Neural cell (in vitro differentiated cells): ENCODE results near the gene PFDN6. TPM values are rescaled to one million over a fixed set of nuclear protein-coding genes. Genes with fewer than 3 reads are reported as not detected.

ENCODE experiments used
- H2AFZ ChIP-seq: fragments of 200-600, 300-800 bp; sonication (generic), shearing (Covaris generic); 2 replicates; pipeline ENCODE4 v1.6.0; 2014; ENCODE audit warnings: low read depth, mild to moderate bottlenecking, antibody characterized with exemption, low read length, moderate library complexity
- H3F3A ChIP-seq: fragments of 200-600 bp; shearing (Covaris generic); 2 replicates; pipeline ENCODE4 v1.6.1; 2016; ENCODE audit warnings: mild to moderate bottlenecking, moderate library complexity, mixed read lengths, antibody characterized with exemption, low read length; ENCODE audit not compliant: insufficient read depth, poor library complexity, severe bottlenecking
- H3K27ac ChIP-seq: fragments of 200-600, 300-800 bp; sonication (generic), shearing (Covaris generic); 2 replicates; pipeline ENCODE4 v1.5.1; 2014; ENCODE audit warnings: mild to moderate bottlenecking, low read length, moderate library complexity
- H3K27me3 ChIP-seq: fragments of 300-800, 200-600 bp; sonication (generic), shearing (Covaris generic); 2 replicates; pipeline ENCODE4 v1.6.0; 2014; ENCODE audit warnings: mild to moderate bottlenecking, low read depth, low read length, moderate library complexity; ENCODE audit not compliant: insufficient read depth
- H3K36me3 ChIP-seq: fragments of 300-800, 200-600 bp; sonication (generic), shearing (Covaris generic); 2 replicates; pipeline ENCODE4 v1.5.1; 2014; ENCODE audit warnings: mild to moderate bottlenecking, antibody characterized with exemption, low read length, moderate library complexity; ENCODE audit not compliant: insufficient read depth
- H3K4me2 ChIP-seq: fragments of 300-800, 200-600 bp; sonication (generic), shearing (Covaris generic); 2 replicates; pipeline ENCODE4 v1.6.0; 2014; ENCODE audit warnings: mild to moderate bottlenecking, low read length
- H3K4me3 ChIP-seq: fragments of 300-800, 200-600 bp; sonication (generic), shearing (Covaris generic); 2 replicates; pipeline ENCODE4 v1.5.1; 2014; ENCODE audit warnings: mild to moderate bottlenecking, low read length, moderate library complexity
- H3K79me2 ChIP-seq: fragments of 200-600 bp; shearing (Covaris generic); replicated peaks from 2 replicates; pipeline ENCODE4 v1.6.0; 2014; ENCODE audit warnings: mild to moderate bottlenecking, low read length, moderate library complexity; ENCODE audit not compliant: insufficient read depth
- H3K9ac ChIP-seq: fragments of 300-800, 200-600 bp; sonication (generic), shearing (Covaris generic); 2 replicates; pipeline ENCODE4 v1.6.1; 2016; ENCODE audit warnings: mild to moderate bottlenecking, low read length, mixed read lengths
- H3K9me2 ChIP-seq: fragments of 200-600 bp; shearing (Covaris generic); 2 replicates; pipeline ENCODE4 v1.6.1; 2016; ENCODE audit warnings: mild to moderate bottlenecking, low read length, mixed read lengths; ENCODE audit not compliant: insufficient read depth
- H3K9me3 ChIP-seq: fragments of 200-600, 300-800 bp; sonication (generic), shearing (Covaris generic); 2 replicates; pipeline ENCODE4 v1.6.1; 2016; ENCODE audit warnings: mild to moderate bottlenecking, mixed run types, low read length, moderate library complexity, mixed read lengths
- H4K20me1 ChIP-seq: fragments of 200-600 bp; shearing (Covaris generic); 2 replicates; pipeline ENCODE4 v1.6.1; 2016; ENCODE audit warnings: mild to moderate bottlenecking, mixed run types; ENCODE audit not compliant: insufficient read depth
- CTCF ChIP-seq: fragments of 450-650 bp; IDR thresholded peaks from 2 replicates; pipeline ENCODE4 v1.5.1; 2014; ENCODE audit warnings: antibody characterized with exemption, mild to moderate bottlenecking, moderate library complexity; ENCODE audit not compliant: poor library complexity, severe bottlenecking
- EP300 ChIP-seq: fragments of 450-650 bp; conservative IDR thresholded peaks from 2 replicates; pipeline ENCODE4 v1.6.1; 2014; ENCODE audit warnings: antibody characterized with exemption, mild to moderate bottlenecking, moderate library complexity; ENCODE audit not compliant: poor library complexity, severe bottlenecking
- EZH2 ChIP-seq: fragments of 200-600, 300-800 bp; shearing (Covaris generic), sonication (generic); IDR thresholded peaks from 2 replicates; pipeline ENCODE4 v1.6.1; 2014; ENCODE audit warnings: antibody characterized with exemption, low read length, borderline replicate concordance, mild to moderate bottlenecking; ENCODE audit not compliant: insufficient read depth, poor library complexity, severe bottlenecking
- MXI1 ChIP-seq: fragments of 450-650 bp; conservative IDR thresholded peaks from 2 replicates; pipeline ENCODE4 v1.6.1; 2014; ENCODE audit warnings: antibody characterized with exemption, mild to moderate bottlenecking; ENCODE audit not compliant: poor library complexity, severe bottlenecking
- POLR2AphosphoS5 ChIP-seq: IDR thresholded peaks from 2 replicates; pipeline ENCODE4 v1.6.1; 2012
- RAD21 ChIP-seq: fragments of 450-650 bp; conservative IDR thresholded peaks from 2 replicates; pipeline ENCODE4 v1.6.1; 2014; ENCODE audit warnings: antibody characterized with exemption, mild to moderate bottlenecking, moderate library complexity
- SMC3 ChIP-seq: fragments of 450-650 bp; conservative IDR thresholded peaks from 2 replicates; pipeline ENCODE4 v1.6.1; 2014; ENCODE audit warnings: antibody characterized with exemption, mild to moderate bottlenecking, moderate library complexity; ENCODE audit not compliant: poor library complexity
- TAF1 ChIP-seq: IDR thresholded peaks from 2 replicates; pipeline ENCODE4 v1.6.1; 2012; ENCODE audit warnings: low read depth
- polyA plus RNA-seq: library from polyadenylated mRNA; depleted of rRNA; stranded (reverse); fragments of >200 nt; gene quantifications from 2 replicates; pipeline ENCODE4 v1.2.3, GENCODE V29; 2014
- TF ChIP-seq, protein P1 (sequence below): IDR thresholded peaks from 2 replicates; pipeline ENCODE4 v1.6.1; 2012; ENCODE audit warnings: borderline replicate concordance

The PFDN6 gene
- polyA plus RNA-seq, 1 donor from 2014 or later, result 109 TPM

DNA sequence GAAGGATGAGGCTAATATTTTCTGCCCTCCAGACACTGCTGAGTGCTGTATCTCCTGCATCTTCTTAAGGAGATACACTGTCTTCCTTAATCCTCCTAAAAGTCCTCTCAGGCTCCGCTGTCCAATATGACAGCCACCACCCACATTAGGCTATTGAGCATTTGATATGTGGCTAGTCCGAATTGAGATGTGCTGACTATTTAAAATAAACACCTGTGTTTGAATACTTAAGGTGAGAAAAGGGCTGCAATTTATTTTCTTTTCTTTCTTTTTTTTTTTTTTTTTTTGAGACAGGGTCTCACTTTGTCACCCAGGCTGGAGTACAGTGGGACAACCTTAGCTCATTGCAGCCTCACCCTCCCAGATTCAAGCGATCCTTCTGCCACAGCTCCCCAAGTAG is 12.5 kb downstream of the PFDN6 start:
- no peaks in the 10 kb centered on the region for H3F3A ChIP-seq
- no peak overlapping the region for H3K27ac ChIP-seq
- no peaks in the 10 kb centered on the region for H3K36me3 ChIP-seq

GRCh38 chr6:33304216-33304615 is 14.8 kb downstream of the PFDN6 start:
- H3K27me3 ChIP-seq, result no peaks in the 10 kb centered on the region
- peaks cover 12% of the 10 kb centered on the region for H3K79me2 ChIP-seq
- no peak overlapping the region for H3K4me2 ChIP-seq
- H3K9me2 ChIP-seq, result no peaks in the 10 kb centered on the region
- H3F3A ChIP-seq, result no peaks in the 10 kb centered on the region
- H3K4me3 ChIP-seq, result no peak overlapping the region
- H3K9me3 ChIP-seq, result no peaks in the 10 kb centered on the region
- H4K20me1 ChIP-seq, result no peaks in the 10 kb centered on the region
- no peaks in the 10 kb centered on the region for H3K36me3 ChIP-seq
- H3K27ac ChIP-seq, result no peak overlapping the region
- TF ChIP-seq SMC3 (no peak), TAF1 (no peak), CTCF (no peak)
- H3K9ac ChIP-seq, result no peak overlapping the region
- no peak overlapping the region for H2AFZ ChIP-seq

More for the DNA sequence above, 12.5 kb downstream of the PFDN6 start:
- Histone ChIP-seq H3K9me3 (no peaks in the 10 kb centered on the region), H4K20me1 (no peaks in the 10 kb centered on the region), H3K4me3 (no peak overlapping the region), H3K79me2 (peaks cover 12% of the 10 kb centered on the region), H2AFZ (no peak overlapping the region), H3K9ac (no peak overlapping the region), H3K9me2 (no peaks in the 10 kb centered on the region), H3K27me3 (no peaks in the 10 kb centered on the region), H3K4me2 (no peak overlapping the region)
- no peak for TF ChIP-seq CTCF

- Histone ChIP-seq H3K9me3 (no peaks in the 10 kb centered on the region), H3K4me3 (no peak overlapping the region), H4K20me1 (no peaks in the 10 kb centered on the region), H3K4me2 (no peak overlapping the region), H3K27me3 (no peaks in the 10 kb centered on the region), H2AFZ (no peak overlapping the region), H3F3A (no peaks in the 10 kb centered on the region), H3K9me2 (no peaks in the 10 kb centered on the region), H3K36me3 (no peaks in the 10 kb centered on the region), H3K27ac (no peak overlapping the region), H3K79me2 (peaks cover 12% of the 10 kb centered on the region), H3K9ac (no peak overlapping the region)
- TF ChIP-seq MXI1, result no peak
- TF ChIP-seq EP300, result no peak
- TF ChIP-seq SMC3, result no peak
Observed at GRCh38 chr6:33305052-33305451, 15.7 kb downstream of the PFDN6 start.

DNA sequence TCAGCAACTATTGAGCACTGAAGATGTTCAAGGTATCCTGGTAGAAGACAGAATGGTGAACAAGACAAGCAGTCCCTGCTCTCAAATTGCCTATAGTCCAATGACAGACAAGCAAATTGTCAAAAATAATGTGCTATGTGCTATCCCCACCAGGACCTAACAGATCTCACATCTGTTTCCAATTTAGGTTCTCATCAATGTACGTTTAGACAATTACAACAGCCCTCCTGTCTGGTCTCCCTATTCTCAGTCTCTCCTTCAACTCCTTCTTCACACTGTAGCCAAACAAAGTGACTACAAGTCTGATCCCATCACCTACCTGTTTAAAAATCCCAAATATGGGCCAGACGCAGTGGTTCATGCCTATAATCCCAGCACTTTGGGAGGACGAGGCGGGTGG is 17.0 kb downstream of the PFDN6 start:
- Histone ChIP-seq H3F3A (no peaks in the 10 kb centered on the region), H3K9me3 (no peaks in the 10 kb centered on the region), H3K27ac (no peak overlapping the region), H3K79me2 (peaks cover 7% of the 10 kb centered on the region), H4K20me1 (no peaks in the 10 kb centered on the region), H3K4me3 (no peak overlapping the region), H3K36me3 (no peaks in the 10 kb centered on the region), H3K4me2 (no peak overlapping the region), H3K9me2 (no peaks in the 10 kb centered on the region), H3K27me3 (no peaks in the 10 kb centered on the region), H3K9ac (no peak overlapping the region), H2AFZ (no peak overlapping the region)
- TF ChIP-seq POLR2AphosphoS5 (no peak), RAD21 (no peak), SMC3 (no peak), CTCF (no peak), EZH2 (no peak)
- TF ChIP-seq, protein P1, sequence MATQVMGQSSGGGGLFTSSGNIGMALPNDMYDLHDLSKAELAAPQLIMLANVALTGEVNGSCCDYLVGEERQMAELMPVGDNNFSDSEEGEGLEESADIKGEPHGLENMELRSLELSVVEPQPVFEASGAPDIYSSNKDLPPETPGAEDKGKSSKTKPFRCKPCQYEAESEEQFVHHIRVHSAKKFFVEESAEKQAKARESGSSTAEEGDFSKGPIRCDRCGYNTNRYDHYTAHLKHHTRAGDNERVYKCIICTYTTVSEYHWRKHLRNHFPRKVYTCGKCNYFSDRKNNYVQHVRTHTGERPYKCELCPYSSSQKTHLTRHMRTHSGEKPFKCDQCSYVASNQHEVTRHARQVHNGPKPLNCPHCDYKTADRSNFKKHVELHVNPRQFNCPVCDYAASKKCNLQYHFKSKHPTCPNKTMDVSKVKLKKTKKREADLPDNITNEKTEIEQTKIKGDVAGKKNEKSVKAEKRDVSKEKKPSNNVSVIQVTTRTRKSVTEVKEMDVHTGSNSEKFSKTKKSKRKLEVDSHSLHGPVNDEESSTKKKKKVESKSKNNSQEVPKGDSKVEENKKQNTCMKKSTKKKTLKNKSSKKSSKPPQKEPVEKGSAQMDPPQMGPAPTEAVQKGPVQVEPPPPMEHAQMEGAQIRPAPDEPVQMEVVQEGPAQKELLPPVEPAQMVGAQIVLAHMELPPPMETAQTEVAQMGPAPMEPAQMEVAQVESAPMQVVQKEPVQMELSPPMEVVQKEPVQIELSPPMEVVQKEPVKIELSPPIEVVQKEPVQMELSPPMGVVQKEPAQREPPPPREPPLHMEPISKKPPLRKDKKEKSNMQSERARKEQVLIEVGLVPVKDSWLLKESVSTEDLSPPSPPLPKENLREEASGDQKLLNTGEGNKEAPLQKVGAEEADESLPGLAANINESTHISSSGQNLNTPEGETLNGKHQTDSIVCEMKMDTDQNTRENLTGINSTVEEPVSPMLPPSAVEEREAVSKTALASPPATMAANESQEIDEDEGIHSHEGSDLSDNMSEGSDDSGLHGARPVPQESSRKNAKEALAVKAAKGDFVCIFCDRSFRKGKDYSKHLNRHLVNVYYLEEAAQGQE, result no peak
